Transverse colon (tissue), 4 donors: ENCODE results near the gene B4GALNT1.

Experiments
- CTCF ChIP-seq, 5 experiments: fragments of 200-600 bp in 3 of 5; fragments of 450-650 bp in 2 of 5; sonication (generic) in 3 of 5; IDR thresholded peaks; 1 replicate in 2 of 5; 2 replicates in 3 of 5; pipeline ENCODE4 v1.5.1; 2016 to 2017; ENCODE audit warnings: antibody characterized with exemption in 5 of 5, inconsistent platforms in 3 of 5, mild to moderate bottlenecking in 2 of 5, moderate library complexity in 1 of 5
- EP300 ChIP-seq: sonication (generic); formaldehyde crosslinking; IDR thresholded peaks from one replicate; pipeline ENCODE4 v1.6.1; 2017; ENCODE audit warnings: antibody characterized with exemption, low read depth
- POLR2A ChIP-seq: fragments of 450-650 bp; IDR thresholded peaks from one replicate; pipeline ENCODE4 v1.6.1; 2016; ENCODE audit warnings: antibody characterized with exemption, mild to moderate bottlenecking, moderate library complexity
- POLR2AphosphoS5 ChIP-seq, 3 donors: sonication (generic); formaldehyde crosslinking; IDR thresholded peaks; one replicate each; pipeline ENCODE4 v1.6.1; 2016; ENCODE audit warnings: antibody characterized with exemption in 3 of 3

- TF ChIP-seq EP300 = no peak
- no peak for TF ChIP-seq CTCF (IDR thresholded peaks at IDR 0.05)
- no peak for TF ChIP-seq POLR2AphosphoS5 (IDR thresholded peaks at IDR 0.05)
- TF ChIP-seq POLR2A = no peak
Observed at GRCh38 chr12:57625261-57626032, 7.6 kb downstream of the B4GALNT1 start.
